ENCODE data around the gene RASSF8. TPM values are rescaled to one million over a fixed set of nuclear protein-coding genes. Genes with fewer than 3 reads are reported as not detected.

The RASSF8 gene
- total RNA-seq, 2 donors from 2014 or later = 3.2 to 14.2 TPM

DNA sequence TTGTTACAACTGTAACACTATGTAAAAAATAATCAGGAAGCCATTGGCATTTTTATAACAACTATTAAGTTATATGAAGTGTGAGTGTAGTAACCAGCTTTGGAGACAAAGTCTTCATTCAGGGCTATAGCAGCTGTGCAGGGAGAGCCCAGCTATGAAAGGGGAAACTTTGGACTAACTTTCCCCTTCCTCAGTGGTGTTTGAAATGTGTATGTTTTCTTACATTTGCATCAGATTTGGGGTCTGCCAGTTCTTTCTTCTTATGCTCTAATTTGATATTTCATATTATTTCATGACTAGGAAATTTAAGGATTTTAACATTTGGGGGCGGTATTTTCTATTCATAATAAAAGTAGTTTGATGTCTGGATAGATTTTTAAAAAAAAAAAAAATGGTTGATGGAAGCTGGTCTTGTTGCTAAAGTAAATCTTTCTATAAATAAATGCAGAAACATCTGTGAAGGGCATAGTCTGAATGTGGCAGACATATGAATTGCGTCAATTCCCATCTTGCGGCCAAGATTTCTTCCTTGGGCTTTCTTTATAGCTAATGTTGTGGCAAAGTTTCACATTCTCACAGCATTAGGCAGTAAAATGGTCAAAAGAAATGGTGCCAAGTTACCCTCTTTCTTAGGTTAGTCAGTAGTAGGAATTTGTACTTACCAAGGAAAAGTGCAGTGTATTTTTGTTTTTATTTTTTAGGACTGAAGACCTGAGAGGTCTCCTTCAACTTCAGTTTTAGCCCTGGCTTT, 35.6 kb downstream of the RASSF8 start:
- no peaks in the 10 kb centered on the region for H3K9me3 ChIP-seq
- H3K27ac ChIP-seq = no peak overlapping the region
- H3K27me3 ChIP-seq = no peaks in the 10 kb centered on the region
- H3K9ac ChIP-seq (ENCODE audit: low read depth in 2 of 2, low read length in 2 of 2) = no peak overlapping the region
- H3K4me3 ChIP-seq = no peak overlapping the region
- H3K4me1 ChIP-seq = no peaks in the 10 kb centered on the region
- TF ChIP-seq, protein P1, sequence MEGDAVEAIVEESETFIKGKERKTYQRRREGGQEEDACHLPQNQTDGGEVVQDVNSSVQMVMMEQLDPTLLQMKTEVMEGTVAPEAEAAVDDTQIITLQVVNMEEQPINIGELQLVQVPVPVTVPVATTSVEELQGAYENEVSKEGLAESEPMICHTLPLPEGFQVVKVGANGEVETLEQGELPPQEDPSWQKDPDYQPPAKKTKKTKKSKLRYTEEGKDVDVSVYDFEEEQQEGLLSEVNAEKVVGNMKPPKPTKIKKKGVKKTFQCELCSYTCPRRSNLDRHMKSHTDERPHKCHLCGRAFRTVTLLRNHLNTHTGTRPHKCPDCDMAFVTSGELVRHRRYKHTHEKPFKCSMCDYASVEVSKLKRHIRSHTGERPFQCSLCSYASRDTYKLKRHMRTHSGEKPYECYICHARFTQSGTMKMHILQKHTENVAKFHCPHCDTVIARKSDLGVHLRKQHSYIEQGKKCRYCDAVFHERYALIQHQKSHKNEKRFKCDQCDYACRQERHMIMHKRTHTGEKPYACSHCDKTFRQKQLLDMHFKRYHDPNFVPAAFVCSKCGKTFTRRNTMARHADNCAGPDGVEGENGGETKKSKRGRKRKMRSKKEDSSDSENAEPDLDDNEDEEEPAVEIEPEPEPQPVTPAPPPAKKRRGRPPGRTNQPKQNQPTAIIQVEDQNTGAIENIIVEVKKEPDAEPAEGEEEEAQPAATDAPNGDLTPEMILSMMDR (IDR thresholded peaks at IDR 0.05) = no peak
- no peak for DNase-seq
- intact Hi-C loops (cut with DNase I) = no loop called here
- H3K36me3 ChIP-seq = no peaks in the 10 kb centered on the region

- Histone ChIP-seq H3K27ac (no peak overlapping the region), H3K4me3 (no peak overlapping the region), H3K4me1 (no peaks in the 10 kb centered on the region), H3K9me3 (no peaks in the 10 kb centered on the region), H3K27me3 (no peaks in the 10 kb centered on the region), H3K9ac (ENCODE audit: low read depth in 2 of 2, low read length in 2 of 2) (no peak overlapping the region), H3K36me3 (no peaks in the 10 kb centered on the region)
- intact Hi-C loops (cut with DNase I) = no loop called here
- no peak for DNase-seq
- TF ChIP-seq, protein P1 (IDR thresholded peaks at IDR 0.05) = no peak
Observed at GRCh38 chr12:25994901-25995625, 36.6 kb downstream of the RASSF8 start.

- H3K4me3 ChIP-seq = no peak overlapping the region
- no peaks in the 10 kb centered on the region for H3K36me3 ChIP-seq
- intact Hi-C loops (cut with DNase I) = no loop called here
- TF ChIP-seq, protein P1 (IDR thresholded peaks at IDR 0.05) = no peak
- no peak overlapping the region for H3K27ac ChIP-seq
- no peaks in the 10 kb centered on the region for H3K27me3 ChIP-seq
- H3K4me1 ChIP-seq = no peaks in the 10 kb centered on the region
- H3K9me3 ChIP-seq = no peaks in the 10 kb centered on the region
- no peak overlapping the region for H3K9ac ChIP-seq (ENCODE audit: low read depth in 2 of 2, low read length in 2 of 2)
- DNase-seq = no peak
Observed at GRCh38 chr12:25995906-25996305, 37.4 kb downstream of the RASSF8 start.

DNA sequence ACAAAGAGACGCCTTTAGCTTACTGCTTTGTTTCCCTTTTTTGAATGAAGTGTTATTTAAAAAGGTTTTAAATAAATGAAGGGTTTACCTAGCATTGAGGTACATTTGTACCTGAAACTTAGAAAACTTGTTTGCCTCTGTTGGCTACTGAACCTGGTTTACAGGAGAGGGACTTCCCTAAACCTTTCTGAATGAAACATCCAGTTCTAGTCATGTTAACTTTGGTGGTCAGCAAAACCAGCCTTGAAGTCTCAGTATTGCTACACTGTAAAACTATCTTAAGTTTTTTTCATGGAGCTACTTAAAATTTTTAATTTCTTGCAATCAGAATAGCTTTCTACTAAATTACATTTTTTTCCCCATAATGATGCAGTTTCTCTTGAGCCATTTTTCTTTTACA, 38.2 kb downstream of the RASSF8 start:
- no peak overlapping the region for H3K27ac ChIP-seq
- DNase-seq = no peak
- H3K36me3 ChIP-seq = no peaks in the 10 kb centered on the region
- no peaks in the 10 kb centered on the region for H3K27me3 ChIP-seq
- H3K4me3 ChIP-seq = no peak overlapping the region
- H3K9me3 ChIP-seq = no peaks in the 10 kb centered on the region
- H3K4me1 ChIP-seq = no peaks in the 10 kb centered on the region
- intact Hi-C loops (cut with DNase I) = no loop called here
- TF ChIP-seq, protein P1 (IDR thresholded peaks at IDR 0.05) = no peak
- H3K9ac ChIP-seq (ENCODE audit: low read depth in 2 of 2, low read length in 2 of 2) = no peak overlapping the region

DNA sequence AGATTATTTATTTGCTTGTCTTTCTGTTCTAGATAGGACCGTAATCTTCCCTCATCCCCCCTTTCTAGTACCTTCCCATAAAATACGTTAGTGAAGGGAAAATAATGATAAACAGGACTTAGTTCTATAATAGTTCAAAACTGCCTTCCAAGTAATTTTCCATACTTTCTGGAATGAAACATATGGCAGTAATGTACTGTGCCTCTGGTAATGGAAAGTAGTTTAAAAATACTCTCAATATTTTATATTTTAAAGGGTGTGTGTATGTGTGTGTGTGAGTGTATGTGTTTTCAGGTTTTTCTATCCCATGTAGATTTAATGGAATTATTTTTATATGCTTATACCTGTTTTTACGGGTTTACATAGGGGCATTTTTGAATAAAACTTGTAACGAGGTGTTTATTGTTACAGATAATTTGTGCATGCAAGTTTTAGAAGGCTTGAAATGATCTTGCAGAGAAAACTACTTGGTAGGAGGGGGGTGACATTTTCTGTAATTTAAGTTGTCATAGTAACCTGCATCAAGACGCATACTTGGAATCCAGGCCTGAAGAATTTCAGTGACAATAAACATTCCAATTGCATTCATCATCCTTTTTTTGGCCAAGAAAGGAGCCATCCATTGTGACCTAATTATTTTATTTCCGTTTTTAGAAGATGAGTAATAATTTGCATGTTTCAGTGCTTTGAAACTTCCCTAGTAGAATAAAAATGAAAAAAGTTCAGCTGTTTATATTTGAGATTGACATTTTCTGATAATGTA, 38.9 kb downstream of the RASSF8 start:
- H3K27ac ChIP-seq = no peak overlapping the region

More for the DNA sequence above, 38.9 kb downstream of the RASSF8 start:
- DNase-seq = no peak
- Histone ChIP-seq H3K9ac (ENCODE audit: low read depth in 2 of 2, low read length in 2 of 2) (no peak overlapping the region), H3K4me1 (no peaks in the 10 kb centered on the region), H3K4me3 (no peak overlapping the region), H3K27me3 (no peaks in the 10 kb centered on the region), H3K9me3 (no peaks in the 10 kb centered on the region), H3K36me3 (no peaks in the 10 kb centered on the region)
- TF ChIP-seq, protein P1 (IDR thresholded peaks at IDR 0.05) = no peak
- intact Hi-C loops (cut with DNase I) = no loop called here

Measured in colonic mucosa (tissue), 4 donors.